Measurements from ENCODE around the gene XPO1.
"Not testable (repeated sequence)": the region's sequence is repeated elsewhere in the genome, so short reads cannot be mapped to it uniquely, and the experiment has no call there.

Gene XPO1, protein sequence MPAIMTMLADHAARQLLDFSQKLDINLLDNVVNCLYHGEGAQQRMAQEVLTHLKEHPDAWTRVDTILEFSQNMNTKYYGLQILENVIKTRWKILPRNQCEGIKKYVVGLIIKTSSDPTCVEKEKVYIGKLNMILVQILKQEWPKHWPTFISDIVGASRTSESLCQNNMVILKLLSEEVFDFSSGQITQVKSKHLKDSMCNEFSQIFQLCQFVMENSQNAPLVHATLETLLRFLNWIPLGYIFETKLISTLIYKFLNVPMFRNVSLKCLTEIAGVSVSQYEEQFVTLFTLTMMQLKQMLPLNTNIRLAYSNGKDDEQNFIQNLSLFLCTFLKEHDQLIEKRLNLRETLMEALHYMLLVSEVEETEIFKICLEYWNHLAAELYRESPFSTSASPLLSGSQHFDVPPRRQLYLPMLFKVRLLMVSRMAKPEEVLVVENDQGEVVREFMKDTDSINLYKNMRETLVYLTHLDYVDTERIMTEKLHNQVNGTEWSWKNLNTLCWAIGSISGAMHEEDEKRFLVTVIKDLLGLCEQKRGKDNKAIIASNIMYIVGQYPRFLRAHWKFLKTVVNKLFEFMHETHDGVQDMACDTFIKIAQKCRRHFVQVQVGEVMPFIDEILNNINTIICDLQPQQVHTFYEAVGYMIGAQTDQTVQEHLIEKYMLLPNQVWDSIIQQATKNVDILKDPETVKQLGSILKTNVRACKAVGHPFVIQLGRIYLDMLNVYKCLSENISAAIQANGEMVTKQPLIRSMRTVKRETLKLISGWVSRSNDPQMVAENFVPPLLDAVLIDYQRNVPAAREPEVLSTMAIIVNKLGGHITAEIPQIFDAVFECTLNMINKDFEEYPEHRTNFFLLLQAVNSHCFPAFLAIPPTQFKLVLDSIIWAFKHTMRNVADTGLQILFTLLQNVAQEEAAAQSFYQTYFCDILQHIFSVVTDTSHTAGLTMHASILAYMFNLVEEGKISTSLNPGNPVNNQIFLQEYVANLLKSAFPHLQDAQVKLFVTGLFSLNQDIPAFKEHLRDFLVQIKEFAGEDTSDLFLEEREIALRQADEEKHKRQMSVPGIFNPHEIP (N-terminal part only)

DNA sequence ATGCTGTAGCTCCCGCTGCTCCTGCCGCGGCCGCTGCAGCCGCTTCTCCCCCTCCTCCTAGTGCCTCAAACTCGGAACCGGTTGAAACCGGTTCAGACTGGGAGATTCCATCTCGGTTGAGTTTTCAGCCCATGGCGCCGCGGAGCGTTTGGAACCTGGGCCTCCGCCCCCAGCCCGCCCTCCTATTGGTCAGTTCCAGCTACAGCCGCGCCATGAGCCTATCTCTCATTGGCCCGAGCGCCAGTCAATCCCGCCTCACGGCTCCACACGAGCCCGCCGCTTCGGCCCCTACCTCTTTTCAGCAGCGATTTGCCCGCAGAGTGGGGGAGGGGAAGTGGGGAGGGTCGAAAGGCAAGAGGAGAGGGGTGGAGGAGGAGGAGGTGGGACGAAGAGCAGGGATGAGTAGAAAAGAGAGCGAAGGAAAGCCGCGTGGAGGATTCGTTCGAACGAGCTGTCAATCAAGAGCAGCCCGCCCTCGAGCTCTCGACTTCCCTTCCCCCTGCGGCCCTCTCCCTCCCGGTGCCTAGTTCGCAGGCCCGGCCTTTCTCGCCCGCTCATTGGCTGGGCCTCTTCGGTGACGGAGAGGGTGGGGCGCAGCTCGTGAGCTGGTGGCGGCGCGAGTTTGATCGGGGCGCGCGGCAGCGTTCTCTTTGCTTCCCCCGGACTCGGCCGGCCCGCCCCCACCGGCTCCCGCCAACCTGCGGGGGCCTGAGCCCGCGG is at the start of gene XPO1:
XPO1 (minus strand) TSS at position 157 of the 720 bp plus-strand sequence. CDS start 4,459 bp downstream, outside the sequence.
- Histone ChIP-seq H3K4me3 (ENCODE audit: low read length) (peak within 1 kb of the TSS; percentile 84), H3K36me3 (ENCODE audit: control insufficient read depth, insufficient read depth, low read length) (no peaks in the 10 kb centered on the region), H3K9me3 (ENCODE audit: control insufficient read depth, insufficient read depth, low read length) (no peaks in the 10 kb centered on the region), H3K4me1 (ENCODE audit: control insufficient read depth, insufficient read depth, low read length) (no peaks in the 10 kb centered on the region), H3K27me3 (ENCODE audit: control insufficient read depth, insufficient read depth, low read length) (no peaks in the 10 kb centered on the region), H3K27ac (ENCODE audit: low read length) (no peak within 1 kb of the TSS)
- WGBS (ENCODE audit: insufficient coverage, insufficient read length): no CpG with 5 or more reads among the region's 65 CpGs
- peak; percentile 99 for DNase-seq (ENCODE audit: low read depth, low spot score)

DNA sequence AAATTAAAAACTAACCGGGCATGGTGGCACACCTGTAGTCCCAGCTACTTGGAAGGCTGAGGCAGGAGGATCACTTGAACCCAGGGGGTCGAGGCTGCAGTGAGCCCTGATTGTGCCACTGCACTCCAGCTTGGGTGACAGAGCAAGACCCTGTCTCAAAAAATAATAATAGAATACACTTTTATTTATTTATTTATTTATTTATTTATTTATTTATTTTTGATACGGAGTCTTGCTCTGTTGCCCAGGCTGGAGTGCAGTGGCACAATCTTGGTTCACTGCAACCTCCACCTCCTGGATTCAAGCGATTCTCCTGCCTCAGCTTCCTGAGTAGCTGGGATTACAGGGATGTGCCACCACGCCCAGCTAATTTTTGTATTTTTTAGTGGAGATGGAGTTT is 48.8 kb upstream of the XPO1 start:
- not testable (repeated sequence) for H3K9me3 ChIP-seq (ENCODE audit: control insufficient read depth, insufficient read depth, low read length); H3K27ac ChIP-seq (ENCODE audit: low read length); H3K36me3 ChIP-seq (ENCODE audit: control insufficient read depth, insufficient read depth, low read length); H3K4me1 ChIP-seq (ENCODE audit: control insufficient read depth, insufficient read depth, low read length); DNase-seq (ENCODE audit: low read depth, low spot score); H3K27me3 ChIP-seq (ENCODE audit: control insufficient read depth, insufficient read depth, low read length); H3K4me3 ChIP-seq (ENCODE audit: low read length)
- no CpG with 5 or more reads among the region's 5 CpGs for WGBS (ENCODE audit: insufficient coverage, insufficient read length)

DNA sequence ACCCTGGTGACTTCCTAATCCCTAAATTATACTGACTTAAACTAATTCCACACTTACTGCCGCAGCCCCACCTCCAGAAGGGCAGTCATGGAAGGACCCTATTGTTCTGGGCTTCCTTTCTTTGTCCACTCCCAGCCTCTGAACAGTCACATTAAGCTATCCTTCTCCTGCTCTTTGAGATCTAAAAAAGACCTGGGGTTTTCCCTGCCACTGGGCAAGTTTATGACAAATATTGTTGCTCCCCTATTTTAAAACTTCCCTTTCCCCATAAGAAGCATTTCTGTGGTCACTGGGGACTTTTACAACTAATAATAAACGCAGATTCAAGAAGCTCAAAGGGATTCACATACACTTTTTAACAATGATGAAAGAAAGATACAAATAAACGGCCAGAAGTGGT is 47.2 kb upstream of the XPO1 start:
- no CpG with 5 or more reads among the region's 3 CpGs for WGBS (ENCODE audit: insufficient coverage, insufficient read length)
- no peaks in the 10 kb centered on the region for H3K4me1 ChIP-seq (ENCODE audit: control insufficient read depth, insufficient read depth, low read length)
- no peak overlapping the region for H3K27ac ChIP-seq (ENCODE audit: low read length)
- no peak for DNase-seq (ENCODE audit: low read depth, low spot score)
- H3K36me3 ChIP-seq (ENCODE audit: control insufficient read depth, insufficient read depth, low read length): no peaks in the 10 kb centered on the region
- no peak overlapping the region for H3K4me3 ChIP-seq (ENCODE audit: low read length)
- no peaks in the 10 kb centered on the region for H3K9me3 ChIP-seq (ENCODE audit: control insufficient read depth, insufficient read depth, low read length)
- no peaks in the 10 kb centered on the region for H3K27me3 ChIP-seq (ENCODE audit: control insufficient read depth, insufficient read depth, low read length)

DNA sequence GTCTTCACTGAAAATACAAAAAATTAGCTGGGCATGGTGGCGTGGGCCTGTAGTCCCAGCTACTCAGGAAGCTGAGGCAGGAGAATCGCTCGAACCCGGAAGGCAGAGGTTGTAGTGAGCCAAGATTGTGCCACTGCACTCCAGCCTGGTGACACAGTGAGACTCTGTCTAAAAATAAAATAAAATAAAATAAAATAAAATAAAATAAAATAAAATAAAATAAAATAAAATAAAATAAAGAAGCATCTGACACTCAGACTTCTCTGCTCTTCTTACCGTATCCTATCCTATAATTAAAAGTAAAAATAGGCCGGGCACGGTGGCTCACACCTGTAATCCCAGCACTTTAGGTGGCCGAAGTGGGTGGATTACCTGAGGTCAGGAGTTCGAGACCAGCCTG is 46.2 kb upstream of the XPO1 start:
- not testable (repeated sequence) for H3K27ac ChIP-seq (ENCODE audit: low read length); H3K27me3 ChIP-seq (ENCODE audit: control insufficient read depth, insufficient read depth, low read length); H3K9me3 ChIP-seq (ENCODE audit: control insufficient read depth, insufficient read depth, low read length); H3K36me3 ChIP-seq (ENCODE audit: control insufficient read depth, insufficient read depth, low read length); DNase-seq (ENCODE audit: low read depth, low spot score); H3K4me3 ChIP-seq (ENCODE audit: low read length); H3K4me1 ChIP-seq (ENCODE audit: control insufficient read depth, insufficient read depth, low read length)
- WGBS (ENCODE audit: insufficient coverage, insufficient read length): no CpG with 5 or more reads among the region's 9 CpGs

DNA sequence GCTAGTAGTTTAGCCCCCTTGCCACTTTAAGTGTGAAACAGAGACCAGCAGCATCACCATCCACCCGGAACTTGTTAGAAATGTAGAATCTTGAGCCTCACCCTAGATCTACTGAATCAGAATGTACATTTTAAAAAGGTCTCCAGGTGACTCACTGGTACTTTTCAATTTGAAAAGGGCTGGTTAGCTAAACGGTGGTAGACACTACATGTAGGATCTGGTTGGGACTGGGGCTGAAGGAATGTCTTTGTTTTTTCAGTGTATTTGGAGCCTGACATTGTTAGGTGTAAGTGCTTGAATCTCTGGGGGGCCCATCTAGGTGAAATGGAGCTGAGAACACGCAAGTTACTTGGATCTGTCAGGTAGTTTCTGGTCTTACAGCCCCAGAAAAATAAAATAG is 44.0 kb upstream of the XPO1 start:
- H3K4me1 ChIP-seq (ENCODE audit: control insufficient read depth, insufficient read depth, low read length): no peaks in the 10 kb centered on the region
- no peaks in the 10 kb centered on the region for H3K27me3 ChIP-seq (ENCODE audit: control insufficient read depth, insufficient read depth, low read length)
- no peak overlapping the region for H3K27ac ChIP-seq (ENCODE audit: low read length)
- no peaks in the 10 kb centered on the region for H3K36me3 ChIP-seq (ENCODE audit: control insufficient read depth, insufficient read depth, low read length)
- WGBS (ENCODE audit: insufficient coverage, insufficient read length): no CpG with 5 or more reads among the region's 3 CpGs
- DNase-seq (ENCODE audit: low read depth, low spot score): peak; percentile 68
- H3K9me3 ChIP-seq (ENCODE audit: control insufficient read depth, insufficient read depth, low read length): no peaks in the 10 kb centered on the region
- H3K4me3 ChIP-seq (ENCODE audit: low read length): no peak overlapping the region

DNA sequence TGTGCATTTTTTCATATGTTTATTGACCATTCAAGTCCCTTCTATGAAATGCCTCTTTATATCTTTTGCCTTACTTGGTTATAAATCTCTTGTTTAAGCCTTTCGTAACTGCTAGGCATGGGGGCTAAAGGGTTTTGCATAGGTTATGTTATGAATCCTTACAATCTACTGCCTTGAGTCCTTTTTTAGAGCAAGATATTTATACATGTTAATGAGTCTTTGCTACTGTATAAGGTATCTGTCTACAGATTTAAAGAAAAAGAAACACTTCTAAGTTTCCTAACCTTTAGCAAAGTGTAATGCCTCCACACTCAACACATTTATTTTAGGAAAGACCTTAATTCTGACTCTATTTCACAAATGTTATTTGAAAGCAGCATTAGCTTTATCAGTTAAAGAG is 43.6 kb upstream of the XPO1 start:
- H3K27ac ChIP-seq (ENCODE audit: low read length): peak overlapping the region; percentile 45
- no peak overlapping the region for H3K4me3 ChIP-seq (ENCODE audit: low read length)
- no CpG with 5 or more reads among the region's 1 CpG for WGBS (ENCODE audit: insufficient coverage, insufficient read length)

DNA sequence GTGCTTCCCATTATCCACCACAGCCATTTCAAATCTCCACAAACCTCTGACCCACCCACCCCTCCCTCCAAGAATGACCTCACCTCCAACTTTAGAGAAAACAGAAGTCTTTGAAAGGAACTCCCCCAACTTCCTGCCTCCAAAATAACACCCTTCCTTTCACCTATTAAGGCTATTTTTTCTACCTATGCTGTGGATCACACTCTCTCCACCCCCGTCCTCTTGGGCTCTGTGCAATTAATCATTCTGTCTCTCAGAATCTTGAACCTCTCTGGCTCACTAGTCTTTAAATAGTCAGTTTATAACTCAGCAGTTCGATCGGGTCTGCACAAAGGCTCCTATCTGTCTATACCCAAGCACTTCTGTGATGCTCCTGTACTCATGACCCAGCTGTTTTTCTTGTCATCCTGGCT is 37.3 kb upstream of the XPO1 start:
- WGBS (ENCODE audit: insufficient coverage, insufficient read length): no CpG with 5 or more reads among the region's 3 CpGs
- Histone ChIP-seq H3K27ac (ENCODE audit: low read length) (no peak overlapping the region), H3K36me3 (ENCODE audit: control insufficient read depth, insufficient read depth, low read length) (no peaks in the 10 kb centered on the region), H3K27me3 (ENCODE audit: control insufficient read depth, insufficient read depth, low read length) (no peaks in the 10 kb centered on the region), H3K9me3 (ENCODE audit: control insufficient read depth, insufficient read depth, low read length) (no peaks in the 10 kb centered on the region), H3K4me3 (ENCODE audit: low read length) (no peak overlapping the region), H3K4me1 (ENCODE audit: control insufficient read depth, insufficient read depth, low read length) (peaks cover 4% of the 10 kb centered on the region; the same call in 1 of the 2 replicates)
- DNase-seq (ENCODE audit: low read depth, low spot score): no peak

More for the DNA sequence above, 43.6 kb upstream of the XPO1 start:
- Histone ChIP-seq H3K9me3 (ENCODE audit: control insufficient read depth, insufficient read depth, low read length) (no peaks in the 10 kb centered on the region), H3K27me3 (ENCODE audit: control insufficient read depth, insufficient read depth, low read length) (no peaks in the 10 kb centered on the region), H3K36me3 (ENCODE audit: control insufficient read depth, insufficient read depth, low read length) (no peaks in the 10 kb centered on the region), H3K4me1 (ENCODE audit: control insufficient read depth, insufficient read depth, low read length) (no peaks in the 10 kb centered on the region)
- no peak for DNase-seq (ENCODE audit: low read depth, low spot score)

DNA sequence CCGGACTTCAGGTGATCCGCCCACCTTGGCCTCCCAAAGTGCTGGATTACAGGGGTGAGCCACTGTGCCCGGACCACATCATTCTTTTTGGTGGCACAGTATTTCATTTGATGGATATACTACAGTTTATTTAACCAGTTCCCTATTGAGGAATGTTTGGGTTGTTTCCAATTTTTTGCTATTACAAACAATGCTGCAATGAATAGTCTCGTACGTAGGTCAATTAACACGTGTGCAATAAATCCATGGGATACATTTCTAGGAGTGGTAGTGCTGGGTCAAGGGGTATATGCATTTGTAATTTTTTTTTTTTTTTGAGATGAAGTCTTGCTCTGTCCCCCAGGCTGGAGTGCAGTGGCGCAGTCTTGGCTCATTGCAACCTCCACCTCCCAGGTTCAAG is 28.4 kb upstream of the XPO1 start:
- no peaks in the 10 kb centered on the region for H3K9me3 ChIP-seq (ENCODE audit: control insufficient read depth, insufficient read depth, low read length)
- H3K27me3 ChIP-seq (ENCODE audit: control insufficient read depth, insufficient read depth, low read length): no peaks in the 10 kb centered on the region
- WGBS (ENCODE audit: insufficient coverage, insufficient read length): no CpG with 5 or more reads among the region's 7 CpGs
- no peak for DNase-seq (ENCODE audit: low read depth, low spot score)
- H3K36me3 ChIP-seq (ENCODE audit: control insufficient read depth, insufficient read depth, low read length): no peaks in the 10 kb centered on the region
- H3K4me1 ChIP-seq (ENCODE audit: control insufficient read depth, insufficient read depth, low read length): no peaks in the 10 kb centered on the region
- no peak overlapping the region for H3K27ac ChIP-seq (ENCODE audit: low read length)
- no peak overlapping the region for H3K4me3 ChIP-seq (ENCODE audit: low read length)

DNA sequence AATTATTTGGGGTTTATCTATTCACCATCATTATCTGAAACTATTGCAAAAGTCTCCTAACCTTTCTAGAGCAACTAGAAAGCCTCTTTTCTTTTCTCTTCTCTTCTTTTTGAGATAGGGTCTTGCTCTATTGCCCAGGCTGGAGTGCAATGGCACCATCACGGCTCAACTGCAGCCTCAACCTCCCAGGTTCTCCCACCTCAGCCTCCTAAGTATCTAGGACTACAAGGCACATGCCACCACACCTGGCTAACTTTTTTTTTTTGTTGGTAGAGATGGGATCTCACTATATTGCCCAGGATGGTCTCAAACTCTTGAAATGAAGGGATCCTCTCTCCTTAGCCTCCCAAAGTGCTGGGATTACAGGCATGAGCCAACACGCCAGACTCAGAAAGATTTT is 24.5 kb upstream of the XPO1 start:
- no peak for DNase-seq (ENCODE audit: low read depth, low spot score)
- no peaks in the 10 kb centered on the region for H3K4me1 ChIP-seq (ENCODE audit: control insufficient read depth, insufficient read depth, low read length)
- no peak overlapping the region for H3K27ac ChIP-seq (ENCODE audit: low read length)
- no CpG with 5 or more reads among the region's 2 CpGs for WGBS (ENCODE audit: insufficient coverage, insufficient read length)
- no peaks in the 10 kb centered on the region for H3K27me3 ChIP-seq (ENCODE audit: control insufficient read depth, insufficient read depth, low read length)
- no peaks in the 10 kb centered on the region for H3K9me3 ChIP-seq (ENCODE audit: control insufficient read depth, insufficient read depth, low read length)
- no peak overlapping the region for H3K4me3 ChIP-seq (ENCODE audit: low read length)
- H3K36me3 ChIP-seq (ENCODE audit: control insufficient read depth, insufficient read depth, low read length): no peaks in the 10 kb centered on the region

DNA sequence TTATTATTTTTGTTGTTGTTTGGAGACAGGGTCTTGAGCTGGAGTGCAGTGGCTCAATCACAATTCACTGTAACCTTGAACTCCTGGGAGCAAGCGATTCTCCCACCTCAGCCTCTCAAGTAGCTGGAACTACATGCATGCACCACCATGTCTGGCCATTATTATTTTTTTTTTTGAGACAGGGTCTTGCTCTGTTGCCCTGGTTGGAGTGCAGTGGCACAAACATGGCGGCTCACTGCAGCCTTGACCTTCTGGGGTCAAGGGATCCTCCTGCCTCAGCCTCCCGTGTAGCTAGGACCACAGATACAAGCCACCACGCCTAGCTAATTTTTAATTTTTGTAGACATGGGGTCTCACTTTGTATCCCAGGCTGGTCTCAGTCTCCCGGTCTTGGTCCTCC is 20.0 kb upstream of the XPO1 start:
- H3K4me3 ChIP-seq (ENCODE audit: low read length): no peak overlapping the region
- H3K27ac ChIP-seq (ENCODE audit: low read length): no peak overlapping the region
- no peaks in the 10 kb centered on the region for H3K27me3 ChIP-seq (ENCODE audit: control insufficient read depth, insufficient read depth, low read length)
- WGBS (ENCODE audit: insufficient coverage, insufficient read length): no CpG with 5 or more reads among the region's 5 CpGs
- no peaks in the 10 kb centered on the region for H3K36me3 ChIP-seq (ENCODE audit: control insufficient read depth, insufficient read depth, low read length)
- DNase-seq (ENCODE audit: low read depth, low spot score): no peak
- H3K9me3 ChIP-seq (ENCODE audit: control insufficient read depth, insufficient read depth, low read length): no peaks in the 10 kb centered on the region
- no peaks in the 10 kb centered on the region for H3K4me1 ChIP-seq (ENCODE audit: control insufficient read depth, insufficient read depth, low read length)
